Keratinocyte (primary cell): ENCODE results near the gene DAGLA.

Source experiments
- CTCF ChIP-seq, 3 experiments: IDR thresholded peaks in 1 of 3; conservative IDR thresholded peaks in 1 of 3; optimal IDR thresholded peaks in 1 of 3; 2 replicates in 2 of 3; 3 replicates in 1 of 3; pipeline versions ENCODE3 to v1.5.1; 2011; ENCODE audit warnings: low read length in 3 of 3, mild to moderate bottlenecking in 3 of 3, moderate library complexity in 2 of 3, control low read depth in 1 of 3, inconsistent platforms in 1 of 3; ENCODE audit not compliant: insufficient read depth in 2 of 3; ENCODE audit errors: extremely low read depth in 1 of 3
- EZH2 ChIP-seq: IDR thresholded peaks from one replicate; pipeline ENCODE4 v1.6.1; 2012; ENCODE audit warnings: inconsistent platforms, mild to moderate bottlenecking, low read length, moderate library complexity

- TF ChIP-seq CTCF (optimal IDR thresholded peaks at IDR 0.05 in 1 of 3, IDR thresholded peaks at IDR 0.05 in 1 of 3, conservative IDR thresholded peaks at IDR 0.05 in 1 of 3; ENCODE audit: extremely low read depth in 1 of 3, insufficient read depth in 2 of 3, low read length in 3 of 3) (no peak), EZH2 (no peak)
Measured at GRCh38 chr11:61749591-61750217, 69.5 kb downstream of the DAGLA start.
